Thyroid gland (tissue), 4 donors: ENCODE data around the gene INPP5A. TPM values are rescaled to one million over a fixed set of nuclear protein-coding genes. Genes with fewer than 3 reads are reported as not detected.
"Not testable (repeated sequence)": the region's sequence is repeated elsewhere in the genome, so short reads cannot be mapped to it uniquely, and the experiment has no call there.

Experiments used
- DNase-seq, 2 donors: peaks; one replicate each; pipeline ENCODE4 v3.0.0-alpha.2; 2019
- H3K27ac ChIP-seq, 3 donors: fragments of 200-600 bp; sonication (generic); 1 replicate in 2 of 3; 2 replicates in 1 of 3; pipeline ENCODE4 v1.5.1; 2016 to 2019; ENCODE audit warnings: mild to moderate bottlenecking in 1 of 3, moderate library complexity in 1 of 3
- H3K27me3 ChIP-seq: fragments of 200-600 bp; sonication (generic); one replicate; pipeline ENCODE4 v1.5.1; 2019
- H3K36me3 ChIP-seq, 2 donors: fragments of 200-600 bp; sonication (generic); one replicate each; pipeline ENCODE4 v1.5.1; 2016 to 2019
- H3K4me1 ChIP-seq, 2 donors: fragments of 200-600 bp; sonication (generic); one replicate each; pipeline ENCODE4 v1.5.1; 2017 to 2019
- H3K4me3 ChIP-seq, 3 donors: fragments of 200-600 bp; sonication (generic); replicated peaks in 1 of 3; 1 replicate in 2 of 3; 2 replicates in 1 of 3; pipeline ENCODE4 v1.5.1; 2016; ENCODE audit warnings: mild to moderate bottlenecking in 1 of 3
- H3K9me3 ChIP-seq: fragments of 200-600 bp; sonication (generic); one replicate; pipeline ENCODE4 v1.5.1; 2017
- POLR2A ChIP-seq, 2 donors: fragments of 450-650 bp; IDR thresholded peaks; one replicate each; pipeline ENCODE4 v1.6.1; 2017; ENCODE audit warnings: antibody characterized with exemption in 2 of 2, mild to moderate bottlenecking in 2 of 2, moderate library complexity in 1 of 2
- WGBS, 2 donors: methylation state at CpG; one replicate each; pipeline ENCODE4 v1.1.5; 2017; 5-methylcytosine and 5-hydroxymethylcytosine counted together
- intact Hi-C: fragments of 100-400 bp; cut with DNase I; formaldehyde crosslinking; loops from one replicate; pipeline ENCODE4 v1.15.1; 2023
- total RNA-seq, 4 donors: library from RNA; depleted of rRNA; stranded (reverse); fragments of >200 nt; gene quantifications; one replicate each; pipeline ENCODE4 v1.2.3, GENCODE V29; 2016
- TF ChIP-seq, protein P1 (sequence below), 6 experiments: fragments of 200-600 bp in 3 of 6; fragments of 450-650 bp in 3 of 6; sonication (generic) in 3 of 6; IDR thresholded peaks; one replicate each; pipeline ENCODE4 v1.5.1; 2016 to 2019; ENCODE audit warnings: antibody characterized with exemption in 6 of 6, mild to moderate bottlenecking in 2 of 6, inconsistent platforms in 1 of 6, moderate library complexity in 1 of 6

Gene INPP5A
- total RNA-seq, 4 donors from 2014 or later, result 30.4 to 75.8 (median 41.1) TPM

DNA sequence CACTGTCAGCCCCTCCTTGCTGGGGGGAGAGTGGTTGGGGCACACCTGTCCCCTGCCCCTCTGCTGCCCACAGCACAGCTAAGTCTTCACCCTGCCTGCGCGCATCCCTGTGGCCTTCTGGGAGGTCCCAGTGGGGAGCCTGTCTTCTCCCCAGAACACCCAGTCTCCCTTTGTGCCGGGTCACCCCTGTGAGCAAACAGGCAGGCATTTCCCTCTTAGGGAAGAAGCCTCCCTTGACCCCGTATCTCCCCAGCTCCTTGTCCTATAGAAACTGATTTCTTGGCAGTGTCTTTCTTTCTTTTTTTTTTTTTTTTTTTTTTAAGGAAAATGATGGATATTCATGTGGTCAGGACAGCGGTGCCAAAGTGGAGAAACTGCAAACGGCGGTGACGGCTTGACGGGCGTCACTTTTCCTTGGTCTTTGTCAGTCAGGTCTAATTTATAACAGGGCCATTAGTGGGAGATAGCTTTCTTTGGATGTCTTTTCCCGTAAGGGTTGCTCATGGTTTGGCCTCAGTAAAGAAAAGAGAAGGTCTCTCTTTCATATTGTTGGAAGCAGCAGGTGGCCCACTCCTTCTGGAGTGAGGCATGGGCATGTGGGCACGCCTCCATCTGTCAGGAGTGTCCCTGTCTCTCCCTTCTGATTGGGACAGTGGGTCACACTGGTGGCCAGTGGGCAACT is 133.1 kb downstream of the INPP5A start:
- intact Hi-C loops, result no loop called here
- WGBS, 2 donors, result 94 to 95% methylated on average over 12 of the region's 12 CpGs
- DNase-seq, result no peak
- no peaks in the 10 kb centered on the region for H3K9me3 ChIP-seq
- H3K27ac ChIP-seq, result no peak overlapping the region
- no peak overlapping the region for H3K4me3 ChIP-seq
- TF ChIP-seq, protein P1, sequence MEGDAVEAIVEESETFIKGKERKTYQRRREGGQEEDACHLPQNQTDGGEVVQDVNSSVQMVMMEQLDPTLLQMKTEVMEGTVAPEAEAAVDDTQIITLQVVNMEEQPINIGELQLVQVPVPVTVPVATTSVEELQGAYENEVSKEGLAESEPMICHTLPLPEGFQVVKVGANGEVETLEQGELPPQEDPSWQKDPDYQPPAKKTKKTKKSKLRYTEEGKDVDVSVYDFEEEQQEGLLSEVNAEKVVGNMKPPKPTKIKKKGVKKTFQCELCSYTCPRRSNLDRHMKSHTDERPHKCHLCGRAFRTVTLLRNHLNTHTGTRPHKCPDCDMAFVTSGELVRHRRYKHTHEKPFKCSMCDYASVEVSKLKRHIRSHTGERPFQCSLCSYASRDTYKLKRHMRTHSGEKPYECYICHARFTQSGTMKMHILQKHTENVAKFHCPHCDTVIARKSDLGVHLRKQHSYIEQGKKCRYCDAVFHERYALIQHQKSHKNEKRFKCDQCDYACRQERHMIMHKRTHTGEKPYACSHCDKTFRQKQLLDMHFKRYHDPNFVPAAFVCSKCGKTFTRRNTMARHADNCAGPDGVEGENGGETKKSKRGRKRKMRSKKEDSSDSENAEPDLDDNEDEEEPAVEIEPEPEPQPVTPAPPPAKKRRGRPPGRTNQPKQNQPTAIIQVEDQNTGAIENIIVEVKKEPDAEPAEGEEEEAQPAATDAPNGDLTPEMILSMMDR (IDR thresholded peaks at IDR 0.05), result no peak
- no peak for TF ChIP-seq POLR2A (IDR thresholded peaks at IDR 0.05)
- peaks cover 21 to 36% of the 10 kb centered on the region in 2 donors for H3K4me1 ChIP-seq
- H3K27me3 ChIP-seq, result no peaks in the 10 kb centered on the region
- no peaks in the 10 kb centered on the region for H3K36me3 ChIP-seq

DNA sequence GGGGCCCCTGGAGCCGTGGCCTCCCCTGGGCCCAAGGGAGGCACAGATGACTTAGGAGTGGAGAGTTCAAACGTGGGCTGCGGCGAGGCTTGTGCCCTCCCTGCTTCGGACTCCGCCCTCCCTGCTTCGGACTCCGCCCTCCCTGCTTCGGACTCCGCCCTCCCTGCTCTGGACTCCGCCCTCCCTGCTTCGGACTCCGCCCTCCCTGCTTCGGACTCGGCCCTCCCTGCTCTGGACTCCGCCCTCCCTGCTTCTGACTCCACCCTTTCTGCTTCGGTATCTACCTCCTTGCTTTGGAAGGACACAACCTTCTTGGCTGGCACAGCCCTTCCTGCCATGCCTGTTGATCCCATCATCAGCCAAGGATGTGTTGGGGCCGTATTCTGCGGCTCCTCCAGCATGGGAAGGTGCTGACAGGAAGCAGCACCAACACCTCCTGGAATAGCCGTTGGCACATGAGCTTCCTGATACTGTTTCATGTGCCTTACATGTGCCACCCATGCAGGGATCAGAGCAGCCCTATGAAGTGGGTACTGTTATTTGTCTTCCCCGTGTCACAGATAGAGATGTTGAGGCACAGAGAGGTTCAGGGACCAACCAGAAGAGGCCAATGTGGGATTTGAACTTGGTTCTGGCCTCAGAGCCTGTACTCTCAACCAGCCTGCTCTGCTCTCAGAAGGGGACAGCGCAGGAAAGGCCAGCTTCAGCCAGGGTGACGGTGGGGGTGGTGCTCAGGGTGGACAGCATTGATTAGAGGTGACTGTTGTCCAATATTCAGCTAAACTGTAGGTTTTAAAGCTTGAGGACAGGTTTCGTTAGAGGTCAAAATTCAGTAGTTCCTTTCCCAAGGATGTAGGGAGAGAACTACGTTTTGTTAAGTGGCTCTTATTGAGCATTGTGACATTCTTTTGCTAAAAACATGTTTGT is 133.9 kb downstream of the INPP5A start:
- H3K4me3 ChIP-seq, result no peak overlapping the region
- intact Hi-C loops, result no loop called here
- no peaks in the 10 kb centered on the region for H3K9me3 ChIP-seq
- H3K27me3 ChIP-seq, result no peaks in the 10 kb centered on the region
- H3K36me3 ChIP-seq, result no peaks in the 10 kb centered on the region
- DNase-seq, result no peak
- WGBS, 2 donors, result 94 to 97% methylated on average over 24 to 25 of the region's 25 CpGs
- H3K27ac ChIP-seq, result no peak overlapping the region
- no peak for TF ChIP-seq POLR2A (IDR thresholded peaks at IDR 0.05)
- TF ChIP-seq, protein P1 (IDR thresholded peaks at IDR 0.05), result no peak
- H3K4me1 ChIP-seq, result peaks cover 21 to 32% of the 10 kb centered on the region in 2 donors

DNA sequence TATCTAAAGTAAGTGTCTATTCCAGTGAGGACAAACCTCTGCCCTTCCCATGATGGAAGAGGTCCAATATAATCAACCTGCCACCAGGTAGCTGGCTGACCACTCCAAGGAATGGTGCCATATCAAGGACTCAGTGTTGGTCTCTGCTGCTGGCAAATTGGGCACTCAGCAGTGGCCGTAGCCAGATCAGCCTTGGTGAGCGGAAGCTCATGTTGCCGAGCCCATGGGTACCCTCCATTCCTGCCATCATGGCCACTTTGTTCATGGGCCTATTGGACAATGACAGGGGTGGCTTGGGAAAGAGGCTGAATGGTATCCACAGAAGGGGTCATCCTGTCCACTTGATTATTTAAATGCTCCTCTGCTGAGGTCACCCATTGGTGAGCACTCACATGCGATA is 136.2 kb downstream of the INPP5A start:
- 98 to 100% methylated on average over 2 to 4 of the region's 4 CpGs for WGBS, 2 donors
- H3K4me3 ChIP-seq, H3K36me3 ChIP-seq, H3K9me3 ChIP-seq, H3K27ac ChIP-seq, DNase-seq, H3K27me3 ChIP-seq, intact Hi-C loops: not testable (repeated sequence)
- H3K4me1 ChIP-seq, result peaks cover 1 to 12% of the 10 kb centered on the region in 2 donors

DNA sequence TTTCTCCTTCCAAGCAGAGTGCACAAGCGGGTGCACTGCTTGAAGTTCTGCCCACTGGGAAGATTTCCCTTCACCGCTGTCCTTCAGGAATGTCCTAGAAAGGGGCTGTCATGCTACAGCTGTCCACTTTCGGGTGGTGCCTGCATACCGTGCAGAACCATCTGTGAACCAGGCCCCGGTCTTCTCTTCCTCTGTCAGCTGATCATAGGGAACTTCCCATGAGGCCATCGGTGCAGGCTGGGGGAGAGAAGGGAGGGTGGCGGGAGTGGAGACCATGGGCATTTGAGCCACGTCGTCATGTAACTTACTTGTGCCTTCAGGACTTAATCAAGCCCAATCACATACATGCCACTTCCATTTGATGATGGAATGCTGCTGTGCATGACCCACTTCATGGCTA is 136.7 kb downstream of the INPP5A start:
- H3K36me3 ChIP-seq, result no peaks in the 10 kb centered on the region
- H3K27ac ChIP-seq, result no peak overlapping the region
- no peaks in the 10 kb centered on the region for H3K27me3 ChIP-seq
- H3K9me3 ChIP-seq, result no peaks in the 10 kb centered on the region
- no peak for DNase-seq
- no peak overlapping the region for H3K4me3 ChIP-seq
- TF ChIP-seq POLR2A (IDR thresholded peaks at IDR 0.05), result no peak
- TF ChIP-seq, protein P1 (IDR thresholded peaks at IDR 0.05), result no peak
- peaks cover 0 to 6% of the 10 kb centered on the region in 2 donors for H3K4me1 ChIP-seq
- intact Hi-C loops, result no loop called here
- 96 to 98% methylated on average over 9 of the region's 9 CpGs for WGBS, 2 donors

DNA sequence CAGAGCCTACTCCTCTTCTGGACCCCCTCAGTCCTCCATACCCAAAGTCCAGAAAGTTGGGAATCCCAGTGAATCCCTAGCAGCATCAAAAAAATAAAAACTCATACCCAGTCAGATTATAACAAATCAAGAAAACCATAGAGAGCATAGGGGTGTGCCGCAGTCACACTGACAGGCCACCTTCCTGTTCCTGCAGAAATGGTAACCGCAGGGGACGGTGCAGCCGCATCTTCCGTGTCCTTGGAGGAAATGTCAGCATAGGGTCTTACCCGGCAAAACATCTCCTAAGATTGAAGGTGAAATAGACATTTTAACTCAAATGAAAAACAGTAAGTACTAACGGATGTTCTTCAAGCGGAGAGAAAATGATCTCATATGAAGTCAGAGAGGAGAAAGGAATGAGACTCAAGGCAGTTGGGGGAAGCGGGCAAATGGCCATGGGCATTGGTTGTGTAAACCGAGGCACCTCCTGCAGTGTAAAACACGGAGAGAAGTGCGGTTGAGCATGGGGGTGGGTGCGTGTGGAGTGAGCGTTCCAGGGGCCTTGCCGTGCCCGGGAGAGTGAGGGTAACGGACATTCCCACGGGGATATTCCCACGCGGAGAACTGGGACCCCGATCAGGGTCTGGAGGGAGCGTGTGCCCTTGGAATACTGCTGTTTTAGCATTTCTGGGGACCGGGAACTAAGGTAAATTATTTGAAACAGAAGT is 137.6 kb downstream of the INPP5A start:
- no peaks in the 10 kb centered on the region for H3K36me3 ChIP-seq
- 93% methylated on average over 23 of the region's 23 CpGs for WGBS, 2 donors
- TF ChIP-seq, protein P1 (IDR thresholded peaks at IDR 0.05), result no peak
- TF ChIP-seq POLR2A (IDR thresholded peaks at IDR 0.05), result no peak
- no peaks in the 10 kb centered on the region for H3K27me3 ChIP-seq
- no peak overlapping the region for H3K27ac ChIP-seq
- H3K9me3 ChIP-seq, result no peaks in the 10 kb centered on the region
- H3K4me3 ChIP-seq, result no peak overlapping the region
- no peak for DNase-seq
- no peaks in the 10 kb centered on the region for H3K4me1 ChIP-seq
- intact Hi-C loops, result no loop called here
